MV-4-11 (cell line): ENCODE data around the gene CFAP99.

ENCODE experiments used
- DNase-seq: peaks from one replicate; lab custom pipeline; 2025; lab: John Stamatoyannopoulos, UW

Gene CFAP99

GRCh38 chr4:2390784-2391421 lies 27.9 kb upstream of the CFAP99 start:
- DNase-seq, result peak; percentile 38

GRCh38 chr4:2393353-2394270 lies 25.1 kb upstream of the CFAP99 start:
- no peak for DNase-seq

- DNase-seq, result no peak
Measured at GRCh38 chr4:2394528-2394927, 24.2 kb upstream of the CFAP99 start.

GRCh38 chr4:2395038-2395437 lies 23.7 kb upstream of the CFAP99 start:
- no peak for DNase-seq

GRCh38 chr4:2395584-2395983 lies 23.2 kb upstream of the CFAP99 start:
- DNase-seq, result no peak

- no peak for DNase-seq
Measured at GRCh38 chr4:2396781-2397368, 21.9 kb upstream of the CFAP99 start.

- DNase-seq, result no peak
Measured at GRCh38 chr4:2397596-2398379, 21.0 kb upstream of the CFAP99 start.

- DNase-seq, result no peak
Measured at GRCh38 chr4:2399216-2399615, 19.5 kb upstream of the CFAP99 start.

- DNase-seq, result no peak
Measured at GRCh38 chr4:2399631-2400190, 19.0 kb upstream of the CFAP99 start.

- DNase-seq, result no peak
Measured at GRCh38 chr4:2400841-2401609, 17.7 kb upstream of the CFAP99 start.

GRCh38 chr4:2401610-2401983 lies 17.2 kb upstream of the CFAP99 start:
- DNase-seq, result no peak

GRCh38 chr4:2402048-2402842 lies 16.5 kb upstream of the CFAP99 start:
- peak; percentile 32 for DNase-seq

GRCh38 chr4:2402941-2403340 lies 15.8 kb upstream of the CFAP99 start:
- DNase-seq, result no peak

GRCh38 chr4:2406406-2406805 lies 12.3 kb upstream of the CFAP99 start:
- DNase-seq, result no peak

- DNase-seq, result no peak
Measured at GRCh38 chr4:2406920-2407319, 11.8 kb upstream of the CFAP99 start.

GRCh38 chr4:2407991-2408342 lies 10.8 kb upstream of the CFAP99 start:
- no peak for DNase-seq

GRCh38 chr4:2408401-2408958 lies 10.3 kb upstream of the CFAP99 start:
- peak; percentile 35 for DNase-seq

GRCh38 chr4:2408976-2409375 lies 9.8 kb upstream of the CFAP99 start:
- no peak for DNase-seq

- DNase-seq, result no peak
Measured at GRCh38 chr4:2409381-2409783, 9.4 kb upstream of the CFAP99 start.
